Stimulated activated CD8-positive, alpha-beta memory T cell treated with anti-CD3 and anti-CD28 coated beads, Interleukin-7, amount 100 ng/mL, for 24 hours (primary cell): Measurements from ENCODE around the gene PCDHA10.
"Not testable (repeated sequence)": the region's sequence is repeated elsewhere in the genome, so short reads cannot be mapped to it uniquely, and the experiment has no call there.

ENCODE experiments used
- DNase-seq: peaks from one replicate; pipeline ENCODE4 v3.0.0-alpha.2; 2020; ENCODE audit warnings: low read depth

The PCDHA10 gene

GRCh38 chr5:140842798-140843733, 12.6 kb upstream of the PCDHA10 start:
- DNase-seq: no peak

GRCh38 chr5:140848139-140849102, 7.3 kb upstream of the PCDHA10 start, which contains the start of gene PCDHA9:
PCDHA9 (plus strand) TSS chr5:140848382; CDS start chr5:140848496, 114 bp downstream.
- DNase-seq: not testable (repeated sequence)

- not testable (repeated sequence) for DNase-seq
Observed at GRCh38 chr5:140849831-140850634, 5.7 kb upstream of the PCDHA10 start.

- DNase-seq: no peak
Observed at GRCh38 chr5:140857177-140857986, 1.7 kb downstream of the PCDHA10 start.

GRCh38 chr5:140857987-140858240, 2.2 kb downstream of the PCDHA10 start:
- DNase-seq: no peak

GRCh38 chr5:140862441-140863295, 7.0 kb downstream of the PCDHA10 start:
- DNase-seq: no peak

GRCh38 chr5:140868721-140869554, 13.2 kb downstream of the PCDHA10 start, which contains the start of gene PCDHA11:
PCDHA11 (plus strand) TSS chr5:140868957; CDS start chr5:140869104, 147 bp downstream.
- DNase-seq: no peak

- DNase-seq: no peak
Observed at GRCh38 chr5:140869555-140869886, 13.8 kb downstream of the PCDHA10 start.

GRCh38 chr5:140870221-140871201, 14.8 kb downstream of the PCDHA10 start:
- no peak for DNase-seq

GRCh38 chr5:140875085-140876065, 19.7 kb downstream of the PCDHA10 start, which contains the start of gene PCDHA12:
PCDHA12 (plus strand) TSS chr5:140875308; CDS start chr5:140875473, 165 bp downstream.
- no peak for DNase-seq

- not testable (repeated sequence) for DNase-seq
Observed at GRCh38 chr5:140876541-140877261, 21.0 kb downstream of the PCDHA10 start.

- DNase-seq: no peak
Observed at GRCh38 chr5:140877262-140877581, 21.5 kb downstream of the PCDHA10 start.

- no peak for DNase-seq
Observed at GRCh38 chr5:140881889-140882590, 26.3 kb downstream of the PCDHA10 start, which contains the start of gene PCDHA13. PCDHA13 (plus strand) TSS chr5:140882124; CDS start chr5:140882269, 145 bp downstream.

GRCh38 chr5:140882591-140882899, 26.8 kb downstream of the PCDHA10 start:
- no peak for DNase-seq

GRCh38 chr5:140883373-140883772, 27.7 kb downstream of the PCDHA10 start:
- DNase-seq: no peak
